Mesenchymal stem cell (in vitro differentiated cells and primary cell): Measurements from ENCODE around the gene ZNF37A.

Experiments
- DNase-seq: peaks from one replicate; pipeline ENCODE4 v3.0.0-alpha.2; 2013
- H2AFZ ChIP-seq: one replicate; pipeline ENCODE4 v1.6.1; 2013; ENCODE audit warnings: low read depth, mild to moderate bottlenecking, control low read depth, inconsistent platforms, low read length, moderate library complexity
- H2AK5ac ChIP-seq: 2 replicates; pipeline ENCODE4 v1.6.1; 2013; ENCODE audit warnings: low read length, moderate library complexity, mild to moderate bottlenecking, inconsistent platforms; ENCODE audit not compliant: severe bottlenecking
- H2BK120ac ChIP-seq: one replicate; pipeline ENCODE4 v1.6.1; 2013; ENCODE audit warnings: low read depth, mild to moderate bottlenecking, inconsistent platforms, low read length, moderate library complexity
- H2BK12ac ChIP-seq, 2 experiments: one replicate each; pipeline ENCODE4 v1.6.1; 2013; ENCODE audit warnings: inconsistent platforms in 2 of 2, low read length in 2 of 2, mild to moderate bottlenecking in 2 of 2, moderate library complexity in 2 of 2, control low read depth in 1 of 2
- H2BK15ac ChIP-seq: one replicate; pipeline ENCODE4 v1.6.1; 2013; ENCODE audit warnings: mild to moderate bottlenecking, low read depth, inconsistent platforms; ENCODE audit not compliant: poor library complexity, severe bottlenecking
- H2BK5ac ChIP-seq: 2 replicates; pipeline ENCODE4 v1.6.1; 2013; ENCODE audit warnings: low read depth, mild to moderate bottlenecking, low read length, control low read depth, inconsistent platforms; ENCODE audit not compliant: poor library complexity, severe bottlenecking
- H3K14ac ChIP-seq, 2 experiments: one replicate each; pipeline ENCODE4 v1.6.1; 2013; ENCODE audit warnings: inconsistent platforms in 2 of 2, low read length in 2 of 2, control low read depth in 1 of 2, mild to moderate bottlenecking in 1 of 2, moderate library complexity in 1 of 2
- H3K18ac ChIP-seq, 2 experiments: one replicate each; pipeline ENCODE4 v1.6.1; 2013; ENCODE audit warnings: inconsistent platforms in 2 of 2, low read length in 2 of 2, control low read depth in 1 of 2, low read depth in 1 of 2, mild to moderate bottlenecking in 1 of 2
- H3K23ac ChIP-seq, 2 experiments: one replicate each; pipeline ENCODE4 v1.6.1; 2013; ENCODE audit warnings: inconsistent platforms in 2 of 2, low read length in 2 of 2, mild to moderate bottlenecking in 2 of 2, moderate library complexity in 2 of 2, control low read depth in 1 of 2
- H3K27ac ChIP-seq: 2 replicates; pipeline ENCODE4 v1.5.1; 2013; ENCODE audit warnings: mild to moderate bottlenecking, moderate library complexity, low read length, control low read depth, inconsistent platforms; ENCODE audit not compliant: poor library complexity, severe bottlenecking
- H3K27me3 ChIP-seq, 2 experiments: 2 replicates each; pipeline versions ENCODE4 v1.6.1 to v1.7.0; 2013; ENCODE audit warnings: low read length in 2 of 2, mild to moderate bottlenecking in 2 of 2, moderate library complexity in 2 of 2, control low read depth in 1 of 2, inconsistent platforms in 1 of 2; ENCODE audit not compliant: control insufficient read depth in 1 of 2, insufficient read depth in 1 of 2
- H3K36me3 ChIP-seq, 2 experiments: 2 replicates each; pipeline versions ENCODE4 v1.6.1 to v1.7.0; 2013; ENCODE audit warnings: low read length in 2 of 2, control low read depth in 1 of 2, inconsistent platforms in 1 of 2, low read depth in 1 of 2, mild to moderate bottlenecking in 1 of 2; ENCODE audit not compliant: insufficient read depth in 2 of 2, control insufficient read depth in 1 of 2
- H3K4ac ChIP-seq, 2 experiments: one replicate each; pipeline ENCODE4 v1.6.1; 2013; ENCODE audit warnings: inconsistent platforms in 2 of 2, low read length in 2 of 2, mild to moderate bottlenecking in 2 of 2, moderate library complexity in 2 of 2, control low read depth in 1 of 2, low read depth in 1 of 2
- H3K4me1 ChIP-seq: 2 replicates; pipeline ENCODE4 v1.6.1; 2013; ENCODE audit warnings: low read depth, low read length, control low read depth; ENCODE audit not compliant: control insufficient read depth, insufficient read depth
- H3K4me2 ChIP-seq: 2 replicates; pipeline ENCODE4 v1.6.1; 2013; ENCODE audit warnings: low read length, mild to moderate bottlenecking, inconsistent platforms; ENCODE audit not compliant: poor library complexity, severe bottlenecking
- H3K4me3 ChIP-seq, 2 experiments: 2 replicates each; pipeline versions ENCODE4 v1.5.1 to v1.7.0; 2013; ENCODE audit warnings: low read length in 2 of 2, mild to moderate bottlenecking in 2 of 2, control low read depth in 1 of 2, low read depth in 1 of 2; ENCODE audit not compliant: insufficient read depth in 1 of 2
- H3K79me1 ChIP-seq: replicated peaks from 2 replicates; pipeline ENCODE4 v1.6.1; 2013; ENCODE audit warnings: mild to moderate bottlenecking, control low read depth, low read length, inconsistent platforms; ENCODE audit not compliant: poor library complexity, severe bottlenecking
- H3K9ac ChIP-seq: 2 replicates; pipeline ENCODE4 v1.7.0; 2013; ENCODE audit warnings: mild to moderate bottlenecking, low read length, moderate library complexity
- H3K9me3 ChIP-seq: 2 replicates; pipeline ENCODE4 v1.7.0; 2013; ENCODE audit warnings: mild to moderate bottlenecking, low read length; ENCODE audit not compliant: control insufficient read depth
- H4K8ac ChIP-seq: one replicate; pipeline ENCODE4 v1.6.1; 2013; ENCODE audit warnings: inconsistent platforms, mild to moderate bottlenecking, low read length, moderate library complexity
- H4K91ac ChIP-seq: one replicate; pipeline ENCODE4 v1.6.1; 2013; ENCODE audit warnings: mild to moderate bottlenecking, low read length, inconsistent platforms
- WGBS: methylation state at CpG from one replicate; pipeline ENCODE4 v1.1.7; 2013; ENCODE audit warnings: mixed read lengths; 5-methylcytosine and 5-hydroxymethylcytosine counted together

The ZNF37A gene

DNA sequence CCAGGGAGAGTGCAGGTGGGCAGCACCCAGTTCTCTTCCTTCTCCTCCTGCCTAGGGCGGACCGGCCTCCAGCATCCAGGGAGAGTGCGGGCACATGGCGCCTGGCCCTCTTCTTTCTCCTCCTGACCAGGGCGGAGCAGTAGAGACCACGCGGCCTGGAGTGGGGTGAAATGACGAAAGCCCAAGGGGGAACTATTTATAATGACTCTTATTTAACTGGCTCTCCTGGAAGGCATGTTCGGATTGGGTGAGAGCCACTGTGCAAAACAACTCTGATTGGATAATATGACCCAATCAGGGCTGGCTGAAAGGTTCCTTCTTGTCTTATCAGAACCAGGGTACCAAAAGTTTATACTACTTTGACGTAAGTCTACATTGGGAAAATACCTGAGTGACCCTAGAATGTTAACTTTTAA, 63.1 kb downstream of the ZNF37A start:
- Histone ChIP-seq H3K18ac (no peak overlapping the region), H3K4ac (no peak overlapping the region), H3K27me3 (no peaks in the 10 kb centered on the region), H2BK120ac (no peak overlapping the region), H3K23ac (no peak overlapping the region), H3K27ac (no peak overlapping the region), H2AFZ (no peak overlapping the region), H2BK12ac (no peak overlapping the region), H3K79me1 (no peaks in the 10 kb centered on the region), H2AK5ac (no peak overlapping the region), H4K8ac (no peak overlapping the region), H3K9me3 (peaks cover 40% of the 10 kb centered on the region), H3K4me1 (no peaks in the 10 kb centered on the region), H2BK5ac (no peak overlapping the region), H3K9ac (no peak overlapping the region), H2BK15ac (no peak overlapping the region), H3K4me2 (no peak overlapping the region), H3K14ac (no peak overlapping the region), H3K4me3 (no peak overlapping the region), H3K36me3 (no peaks in the 10 kb centered on the region), H4K91ac (no peak overlapping the region)
- WGBS = 93% methylated on average over 9 of the region's 10 CpGs
- no peak for DNase-seq

- H4K8ac ChIP-seq = no peak overlapping the region
- 67% methylated on average over 1 of the region's 2 CpGs for WGBS
- H2BK15ac ChIP-seq = no peak overlapping the region
- H3K4me2 ChIP-seq = no peak overlapping the region
- H3K9me3 ChIP-seq = peaks cover 37% of the 10 kb centered on the region
- H2AK5ac ChIP-seq = no peak overlapping the region
- H3K14ac ChIP-seq = no peak overlapping the region
- H2BK5ac ChIP-seq = no peak overlapping the region
- H3K36me3 ChIP-seq = no peaks in the 10 kb centered on the region
- H3K27me3 ChIP-seq = no peaks in the 10 kb centered on the region
- H4K91ac ChIP-seq = no peak overlapping the region
- no peak overlapping the region for H3K4ac ChIP-seq
- DNase-seq = no peak
- H2BK12ac ChIP-seq = no peak overlapping the region
- H2BK120ac ChIP-seq = no peak overlapping the region
- no peak overlapping the region for H3K27ac ChIP-seq
- H3K4me3 ChIP-seq = no peak overlapping the region
- H3K23ac ChIP-seq = no peak overlapping the region
- no peaks in the 10 kb centered on the region for H3K4me1 ChIP-seq
- H3K18ac ChIP-seq = no peak overlapping the region
- no peak overlapping the region for H2AFZ ChIP-seq
- no peaks in the 10 kb centered on the region for H3K79me1 ChIP-seq
- H3K9ac ChIP-seq = no peak overlapping the region
Observed at GRCh38 chr10:38159004-38159403, 64.9 kb downstream of the ZNF37A start.

DNA sequence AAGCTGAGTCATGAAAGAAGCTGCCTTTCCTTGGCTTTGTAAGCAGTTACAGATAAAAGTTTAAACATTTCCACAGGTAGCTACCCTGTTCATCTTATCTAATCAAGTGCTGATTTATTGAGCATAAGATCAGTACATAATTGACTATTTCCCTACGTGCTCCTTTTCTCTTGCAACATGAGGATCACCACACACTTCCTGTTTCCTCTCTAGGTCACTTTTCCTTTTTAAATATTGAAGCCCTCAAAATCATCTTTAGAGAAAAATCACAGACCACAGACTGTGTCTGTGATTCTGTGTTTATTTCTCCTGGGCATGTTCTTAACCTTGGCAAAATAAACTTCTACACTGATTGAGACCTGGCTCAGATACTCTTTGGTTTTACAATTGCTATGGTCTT, 69.5 kb downstream of the ZNF37A start:
- Histone ChIP-seq H2BK5ac (no peak overlapping the region), H3K23ac (no peak overlapping the region), H3K4ac (no peak overlapping the region), H2BK12ac (no peak overlapping the region), H2AFZ (no peak overlapping the region), H4K8ac (no peak overlapping the region), H3K79me1 (no peaks in the 10 kb centered on the region), H3K9me3 (peaks cover 31% of the 10 kb centered on the region), H2BK120ac (no peak overlapping the region), H3K27ac (no peak overlapping the region), H3K4me1 (no peaks in the 10 kb centered on the region), H2BK15ac (no peak overlapping the region), H3K9ac (no peak overlapping the region), H4K91ac (no peak overlapping the region), H2AK5ac (no peak overlapping the region), H3K27me3 (no peaks in the 10 kb centered on the region), H3K4me2 (no peak overlapping the region), H3K4me3 (no peak overlapping the region), H3K36me3 (no peaks in the 10 kb centered on the region), H3K14ac (no peak overlapping the region), H3K18ac (no peak overlapping the region)
- no peak for DNase-seq
- WGBS = 30% methylated on average over 1 of the region's 1 CpG

- 40% methylated on average over 2 of the region's 2 CpGs for WGBS
- Histone ChIP-seq H3K14ac (no peak overlapping the region), H2AFZ (no peak overlapping the region), H2BK5ac (no peak overlapping the region), H3K27me3 (no peaks in the 10 kb centered on the region), H3K23ac (no peak overlapping the region), H3K4ac (no peak overlapping the region), H3K4me2 (no peak overlapping the region), H3K4me1 (no peaks in the 10 kb centered on the region), H2BK120ac (no peak overlapping the region), H2BK12ac (no peak overlapping the region), H4K91ac (no peak overlapping the region), H3K27ac (no peak overlapping the region), H3K9me3 (peaks cover 20% of the 10 kb centered on the region), H2AK5ac (no peak overlapping the region), H4K8ac (no peak overlapping the region), H3K4me3 (no peak overlapping the region), H3K36me3 (no peaks in the 10 kb centered on the region), H3K18ac (no peak overlapping the region), H2BK15ac (no peak overlapping the region), H3K79me1 (no peaks in the 10 kb centered on the region), H3K9ac (no peak overlapping the region)
- no peak for DNase-seq
Observed at GRCh38 chr10:38174336-38174735, 80.2 kb downstream of the ZNF37A start.
